Right lobe of liver (tissue), 4 donors: ENCODE data around the gene CDA.

Experiments used
- CTCF ChIP-seq, 4 donors: fragments of 200-600 bp in 3 of 4; fragments of 450-650 bp in 1 of 4; IDR thresholded peaks; one replicate each; pipeline versions ENCODE4 v1.5.1 to v1.8.0; 2016 to 2022; ENCODE audit warnings: antibody characterized with exemption in 4 of 4, mild to moderate bottlenecking in 2 of 4
- POLR2A ChIP-seq: fragments of 450-650 bp; IDR thresholded peaks from one replicate; pipeline ENCODE4 v1.6.1; 2017; ENCODE audit warnings: antibody characterized with exemption, mild to moderate bottlenecking
- donor health status: DM: no; HTN: no; CAD: no.
- donor health status: DM: no; HTN: no; CAD: no.
- donor health status: DM: no; HTN: yes; CAD: no.

GRCh38 chr1:20600156-20600555 is 11.3 kb downstream of the CDA start:
- TF ChIP-seq CTCF (IDR thresholded peaks at IDR 0.05), result no peak
- TF ChIP-seq POLR2A, result no peak
